Breast epithelium (tissue), 3 donors: ENCODE measurements around the gene MRPS2.

ENCODE experiments used
- CTCF ChIP-seq, 3 donors: fragments of 450-650 bp; IDR thresholded peaks; one replicate each; pipeline ENCODE4 v1.5.1; 2016 to 2017; ENCODE audit warnings: antibody characterized with exemption in 3 of 3, mild to moderate bottlenecking in 3 of 3, moderate library complexity in 3 of 3
- POLR2A ChIP-seq: fragments of 450-650 bp; IDR thresholded peaks from one replicate; pipeline ENCODE4 v1.6.1; 2016; ENCODE audit warnings: antibody characterized with exemption, mild to moderate bottlenecking, moderate library complexity

- TF ChIP-seq CTCF (IDR thresholded peaks at IDR 0.05), result no peak
- TF ChIP-seq POLR2A, result no peak
These were observed 384 bp upstream of the MRPS2 start for GRCh38 chr9:135500071-135500524.
